Loucy (cell line): ENCODE measurements around the gene CHRM3.

Source experiments
- H2AFZ ChIP-seq: fragments of 200-600 bp; sonication (generic); 2 replicates; pipeline ENCODE4 v1.6.0; 2016; ENCODE audit warnings: antibody characterized with exemption, mild to moderate bottlenecking, low read length, moderate library complexity
- H3F3A ChIP-seq: fragments of 200-600 bp; 2 replicates; pipeline ENCODE4 v1.6.0; 2016; ENCODE audit warnings: antibody characterized with exemption, low read depth, mild to moderate bottlenecking
- H3K27me3 ChIP-seq: fragments of 200-600 bp; sonication (generic); 2 replicates; pipeline ENCODE4 v1.6.1; 2014; ENCODE audit warnings: low read length, mild to moderate bottlenecking; ENCODE audit not compliant: insufficient read depth, poor library complexity, severe bottlenecking
- H3K36me3 ChIP-seq: fragments of 200-600 bp; sonication (generic); 2 replicates; pipeline ENCODE4 v1.6.1; 2016; ENCODE audit warnings: low read length; ENCODE audit not compliant: insufficient read depth
- H3K4me1 ChIP-seq: fragments of 200-600 bp; sonication (generic); 2 replicates; pipeline ENCODE4 v1.5.1; 2014; ENCODE audit warnings: low read length, mild to moderate bottlenecking; ENCODE audit not compliant: insufficient read depth, poor library complexity, severe bottlenecking
- H3K4me2 ChIP-seq: fragments of 200-600 bp; sonication (generic); 2 replicates; pipeline ENCODE4 v1.6.0; 2014; ENCODE audit warnings: antibody characterized with exemption, low read length, low read depth, mild to moderate bottlenecking; ENCODE audit not compliant: poor library complexity, severe bottlenecking
- H3K4me3 ChIP-seq: fragments of 200-600 bp; sonication (generic); 2 replicates; pipeline ENCODE4 v1.5.1; 2014; ENCODE audit warnings: low read length, mild to moderate bottlenecking, mixed read lengths; ENCODE audit not compliant: poor library complexity, severe bottlenecking
- H3K79me2 ChIP-seq: fragments of 200-600 bp; sonication (generic); 2 replicates; pipeline ENCODE4 v1.6.1; 2014; ENCODE audit warnings: low read length; ENCODE audit not compliant: insufficient read depth
- H3K9ac ChIP-seq: fragments of 200-600 bp; sonication (generic); 2 replicates; pipeline ENCODE4 v1.6.0; 2014; ENCODE audit warnings: mild to moderate bottlenecking, low read depth, low read length, moderate library complexity; ENCODE audit not compliant: poor library complexity, severe bottlenecking
- H3K9me2 ChIP-seq: fragments of 200-600 bp; sonication (generic); replicated peaks from 2 replicates; pipeline ENCODE4 v1.6.1; 2016; ENCODE audit warnings: low read depth, low read length, mixed read lengths
- H3K9me3 ChIP-seq: fragments of 200-600 bp; sonication (generic); 2 replicates; pipeline ENCODE4 v1.6.1; 2014; ENCODE audit warnings: mild to moderate bottlenecking, antibody characterized with exemption, low read length, low read depth; ENCODE audit not compliant: insufficient read depth
- H4K20me1 ChIP-seq: fragments of 200-600 bp; sonication (generic); 2 replicates; pipeline ENCODE4 v1.6.0; 2014; ENCODE audit warnings: antibody characterized with exemption, low read length, mild to moderate bottlenecking; ENCODE audit not compliant: insufficient read depth, poor library complexity, severe bottlenecking
- EZH2phosphoT487 ChIP-seq: fragments of 200-600 bp; IDR thresholded peaks from 2 replicates; pipeline ENCODE4 v1.6.1; 2018; ENCODE audit warnings: antibody characterized with exemption, mild to moderate bottlenecking, moderate library complexity, borderline replicate concordance
- TF ChIP-seq, protein P1 (sequence below): fragments of 200-600 bp; sonication (generic); conservative IDR thresholded peaks from 2 replicates; pipeline ENCODE4 v1.5.1; 2014; ENCODE audit warnings: mild to moderate bottlenecking, antibody characterized with exemption, low read length

The CHRM3 gene

GRCh38 chr1:239432255-239432654, 45.9 kb downstream of the CHRM3 start:
- H4K20me1 ChIP-seq = no peaks in the 10 kb centered on the region
- H3K36me3 ChIP-seq = no peaks in the 10 kb centered on the region
- H3K79me2 ChIP-seq = no peaks in the 10 kb centered on the region
- H3K4me2 ChIP-seq = no peak overlapping the region
- H3K4me1 ChIP-seq = no peaks in the 10 kb centered on the region
- H3F3A ChIP-seq = no peaks in the 10 kb centered on the region
- no peak for TF ChIP-seq EZH2phosphoT487
- TF ChIP-seq, protein P1, sequence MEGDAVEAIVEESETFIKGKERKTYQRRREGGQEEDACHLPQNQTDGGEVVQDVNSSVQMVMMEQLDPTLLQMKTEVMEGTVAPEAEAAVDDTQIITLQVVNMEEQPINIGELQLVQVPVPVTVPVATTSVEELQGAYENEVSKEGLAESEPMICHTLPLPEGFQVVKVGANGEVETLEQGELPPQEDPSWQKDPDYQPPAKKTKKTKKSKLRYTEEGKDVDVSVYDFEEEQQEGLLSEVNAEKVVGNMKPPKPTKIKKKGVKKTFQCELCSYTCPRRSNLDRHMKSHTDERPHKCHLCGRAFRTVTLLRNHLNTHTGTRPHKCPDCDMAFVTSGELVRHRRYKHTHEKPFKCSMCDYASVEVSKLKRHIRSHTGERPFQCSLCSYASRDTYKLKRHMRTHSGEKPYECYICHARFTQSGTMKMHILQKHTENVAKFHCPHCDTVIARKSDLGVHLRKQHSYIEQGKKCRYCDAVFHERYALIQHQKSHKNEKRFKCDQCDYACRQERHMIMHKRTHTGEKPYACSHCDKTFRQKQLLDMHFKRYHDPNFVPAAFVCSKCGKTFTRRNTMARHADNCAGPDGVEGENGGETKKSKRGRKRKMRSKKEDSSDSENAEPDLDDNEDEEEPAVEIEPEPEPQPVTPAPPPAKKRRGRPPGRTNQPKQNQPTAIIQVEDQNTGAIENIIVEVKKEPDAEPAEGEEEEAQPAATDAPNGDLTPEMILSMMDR = no peak
- H3K27me3 ChIP-seq = no peaks in the 10 kb centered on the region
- no peak overlapping the region for H2AFZ ChIP-seq
- no peak overlapping the region for H3K9ac ChIP-seq
- H3K9me3 ChIP-seq = no peaks in the 10 kb centered on the region
- no peaks in the 10 kb centered on the region for H3K9me2 ChIP-seq
- no peak overlapping the region for H3K4me3 ChIP-seq

- no peak overlapping the region for H3K4me2 ChIP-seq
- no peaks in the 10 kb centered on the region for H3K36me3 ChIP-seq
- H3K27me3 ChIP-seq = no peaks in the 10 kb centered on the region
- no peak for TF ChIP-seq EZH2phosphoT487
- TF ChIP-seq, protein P1 = no peak
- no peaks in the 10 kb centered on the region for H3F3A ChIP-seq
- H3K4me3 ChIP-seq = no peak overlapping the region
- H3K9me3 ChIP-seq = no peaks in the 10 kb centered on the region
- H3K9ac ChIP-seq = no peak overlapping the region
- H3K9me2 ChIP-seq = no peaks in the 10 kb centered on the region
- no peak overlapping the region for H2AFZ ChIP-seq
- no peaks in the 10 kb centered on the region for H4K20me1 ChIP-seq
- no peaks in the 10 kb centered on the region for H3K79me2 ChIP-seq
- no peaks in the 10 kb centered on the region for H3K4me1 ChIP-seq
Observed at GRCh38 chr1:239434181-239434580, 47.8 kb downstream of the CHRM3 start.
